Liver (tissue), 9 donors: Measurements from ENCODE around the gene HDLBP. TPM values are rescaled to one million over a fixed set of nuclear protein-coding genes. Genes with fewer than 3 reads are reported as not detected.

Experiments
- DNase-seq: peaks from one replicate; pipeline ENCODE4 v3.0.0-alpha.2; 2017; ENCODE audit warnings: low spot score
- H3K27ac ChIP-seq, 2 donors: one replicate each; pipeline ENCODE4 v1.7.0; 2013; ENCODE audit warnings: inconsistent platforms in 2 of 2, low read length in 2 of 2, control low read depth in 1 of 2, low read depth in 1 of 2, mild to moderate bottlenecking in 1 of 2
- H3K27me3 ChIP-seq, 4 donors: one replicate each; pipeline versions ENCODE4 v1.6.1 to v1.7.0; 2013; ENCODE audit warnings: low read length in 3 of 4, inconsistent platforms in 1 of 4, mild to moderate bottlenecking in 1 of 4, moderate library complexity in 1 of 4; ENCODE audit not compliant: control insufficient read depth in 4 of 4, insufficient read depth in 4 of 4
- H3K36me3 ChIP-seq, 4 donors: one replicate each; pipeline versions ENCODE4 v1.6.1 to v1.7.0; 2013; ENCODE audit warnings: low read length in 3 of 4, mild to moderate bottlenecking in 3 of 4, low read depth in 1 of 4, moderate library complexity in 1 of 4; ENCODE audit not compliant: control insufficient read depth in 4 of 4, insufficient read depth in 3 of 4
- H3K4me1 ChIP-seq, 4 donors: one replicate each; pipeline versions ENCODE4 v1.6.1 to v1.7.0; 2013; ENCODE audit warnings: low read length in 3 of 4, mild to moderate bottlenecking in 3 of 4, moderate library complexity in 1 of 4; ENCODE audit not compliant: control insufficient read depth in 4 of 4, insufficient read depth in 4 of 4
- H3K4me3 ChIP-seq, 3 donors: one replicate each; pipeline versions ENCODE4 v1.6.1 to v1.7.0; 2013; ENCODE audit warnings: low read length in 3 of 3, control low read depth in 1 of 3, low read depth in 1 of 3, mild to moderate bottlenecking in 1 of 3
- H3K9ac ChIP-seq, 2 donors: one replicate each; pipeline ENCODE4 v1.7.0; 2013; ENCODE audit warnings: low read length in 2 of 2, mild to moderate bottlenecking in 2 of 2, moderate library complexity in 2 of 2, control low read depth in 1 of 2, low read depth in 1 of 2
- H3K9me3 ChIP-seq, 4 donors: one replicate each; pipeline versions ENCODE4 v1.6.1 to v1.7.0; 2013; ENCODE audit warnings: low read length in 3 of 4; ENCODE audit not compliant: control insufficient read depth in 4 of 4
- EGR1 ChIP-seq, 2 donors: IDR thresholded peaks; 2 replicates each; pipeline ENCODE4 v1.6.1; 2016 to 2018; ENCODE audit warnings: antibody characterized with exemption in 2 of 2, low read depth in 2 of 2
- FOXA1 ChIP-seq: IDR thresholded peaks from 2 replicates; pipeline ENCODE4 v1.6.1; 2016; ENCODE audit warnings: antibody characterized with exemption
- FOXA2 ChIP-seq: IDR thresholded peaks from 2 replicates; pipeline ENCODE4 v1.6.1; 2016; ENCODE audit warnings: antibody characterized with exemption
- GABPA ChIP-seq, 2 donors: IDR thresholded peaks in 1 of 2; conservative IDR thresholded peaks in 1 of 2; 2 replicates each; pipeline ENCODE4 v1.6.1; 2016; ENCODE audit warnings: antibody characterized with exemption in 2 of 2, mild to moderate bottlenecking in 1 of 2, moderate library complexity in 1 of 2
- HNF4A ChIP-seq, 2 donors: conservative IDR thresholded peaks; 2 replicates each; pipeline ENCODE4 v1.6.1; 2016; ENCODE audit warnings: antibody characterized with exemption in 2 of 2, mild to moderate bottlenecking in 2 of 2
- HNF4G ChIP-seq: IDR thresholded peaks from 2 replicates; pipeline ENCODE4 v1.6.1; 2016; ENCODE audit warnings: antibody characterized with exemption
- JUND ChIP-seq, 2 donors: IDR thresholded peaks; 2 replicates each; pipeline ENCODE4 v1.6.1; 2016; ENCODE audit warnings: antibody characterized with exemption in 2 of 2
- NR2F2 ChIP-seq: IDR thresholded peaks from 2 replicates; pipeline ENCODE4 v1.6.1; 2016; ENCODE audit warnings: antibody characterized with exemption
- RAD21 ChIP-seq, 2 donors: IDR thresholded peaks; 2 replicates each; pipeline ENCODE4 v1.6.1; 2016; ENCODE audit warnings: antibody characterized with exemption in 2 of 2, mild to moderate bottlenecking in 2 of 2
- RXRA ChIP-seq, 2 donors: IDR thresholded peaks; 2 replicates each; pipeline ENCODE4 v1.6.1; 2017 to 2018; ENCODE audit warnings: antibody characterized with exemption in 2 of 2, mild to moderate bottlenecking in 1 of 2
- SP1 ChIP-seq: IDR thresholded peaks from 2 replicates; pipeline ENCODE4 v1.6.1; 2018; ENCODE audit warnings: antibody characterized with exemption, mild to moderate bottlenecking
- TAF1 ChIP-seq: conservative IDR thresholded peaks from 2 replicates; pipeline ENCODE4 v1.6.1; 2016; ENCODE audit warnings: antibody characterized with exemption, mild to moderate bottlenecking
- YY1 ChIP-seq: IDR thresholded peaks from 2 replicates; pipeline ENCODE4 v1.6.1; 2016; ENCODE audit warnings: antibody characterized with exemption, mild to moderate bottlenecking
- whole genome bisulfite sequencing: extraction: QIAGEN DNeasy Blood & Tissue Kit; methylation state at CpG from one replicate; pipeline ENCODE4 v1.1.7; 2013; 5-methylcytosine and 5-hydroxymethylcytosine counted together
- polyA plus RNA-seq, 2 donors: library from polyadenylated mRNA; stranded (reverse) in 1 of 2; unstranded in 1 of 2; fragments of 200-250 nt in 1 of 2; fragments of >200 nt in 1 of 2; fragmentation: Nextera tagmentation in 1 of 2; extraction: Ambion mirVana in 1 of 2; gene quantifications; one replicate each; pipeline versions ENCODE4 v1.2.1 to v1.2.3, GENCODE V29; 2013 to 2015
- total RNA-seq, 2 donors: library from RNA; depleted of rRNA; stranded (reverse); fragments of >200 nt; gene quantifications; one replicate each; pipeline ENCODE4 v1.2.3, GENCODE V29; 2014
- TF ChIP-seq, protein P1 (sequence below): IDR thresholded peaks from 2 replicates; pipeline ENCODE4 v1.6.1; 2016; ENCODE audit warnings: antibody characterized with exemption
- TF ChIP-seq, protein P2 (sequence below): fragments of 150-350 bp; IDR thresholded peaks from 2 replicates; pipeline ENCODE4 v1.5.1; 2017; ENCODE audit warnings: improper control_type of control experiment, low read depth, low read length; ENCODE audit not compliant: missing input control
- TF ChIP-seq, protein P3 (sequence below): IDR thresholded peaks from 2 replicates; pipeline ENCODE4 v1.6.1; 2016; ENCODE audit warnings: antibody characterized with exemption
- TF ChIP-seq, protein P4 (sequence below): IDR thresholded peaks from 2 replicates; pipeline ENCODE4 v1.6.1; 2016; ENCODE audit warnings: antibody characterized with exemption, mild to moderate bottlenecking
- donor health status: healthy.
- donor health status: healthy.
- donor health status: healthy.
- donor health status: healthy.
- donor health status: healthy.

HDLBP gene
- total and polyA plus RNA-seq, 4 donors: 219 to 580 (median 258) TPM

DNA sequence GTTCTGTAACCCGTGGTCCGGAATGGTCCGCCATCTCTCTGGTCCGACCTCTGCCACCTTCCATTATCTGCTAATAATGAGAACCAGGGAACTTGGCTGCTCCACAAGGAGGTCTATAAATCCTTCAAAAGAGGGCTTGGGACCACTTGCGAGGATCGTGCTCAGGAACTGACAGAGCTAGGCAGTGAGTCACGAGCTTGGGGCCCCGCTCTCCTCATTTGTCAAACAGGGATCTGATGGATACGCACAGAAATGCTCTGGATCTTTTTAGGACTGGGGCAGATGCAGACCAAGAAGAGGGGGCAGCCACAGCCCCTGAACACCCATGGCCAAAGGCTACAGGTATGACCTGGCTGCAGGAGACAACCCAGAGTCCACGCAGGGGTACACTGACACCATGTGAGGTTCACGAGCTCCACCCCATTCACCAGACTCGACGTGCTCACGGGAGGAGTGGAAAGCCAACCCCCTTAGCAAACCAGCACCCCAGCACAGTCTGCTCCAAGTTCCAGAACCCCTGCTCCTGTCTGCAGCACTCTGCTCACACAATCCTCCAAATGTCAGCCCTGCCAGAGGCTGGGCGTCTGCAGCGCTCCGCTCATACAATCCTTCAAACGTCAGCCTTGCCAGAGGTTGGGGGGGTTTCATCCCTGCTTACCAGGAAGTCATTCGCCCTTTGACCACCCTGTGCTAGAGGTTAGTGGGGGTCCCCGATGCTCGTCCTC is 81.2 kb downstream of the HDLBP start:
- Histone ChIP-seq H3K9me3 (no peaks in the 10 kb centered on the region), H3K27ac (no peak overlapping the region), H3K36me3 (peaks cover 51 to 96% (median 86%) of the 10 kb centered on the region in 4 donors), H3K4me3 (no peak overlapping the region), H3K4me1 (no peaks in the 10 kb centered on the region), H3K9ac (no peak overlapping the region), H3K27me3 (no peaks in the 10 kb centered on the region)
- DNase-seq: no peak
- WGBS: 90% methylated on average over 21 of the region's 21 CpGs
- TF ChIP-seq FOXA2 (no peak), FOXA1 (no peak), EGR1 (IDR thresholded peaks at IDR 0.05; ENCODE audit: low read depth in 2 of 2) (no peak), GABPA (IDR thresholded peaks at IDR 0.05 in 1 of 2, conservative IDR thresholded peaks at IDR 0.05 in 1 of 2) (no peak)

DNA sequence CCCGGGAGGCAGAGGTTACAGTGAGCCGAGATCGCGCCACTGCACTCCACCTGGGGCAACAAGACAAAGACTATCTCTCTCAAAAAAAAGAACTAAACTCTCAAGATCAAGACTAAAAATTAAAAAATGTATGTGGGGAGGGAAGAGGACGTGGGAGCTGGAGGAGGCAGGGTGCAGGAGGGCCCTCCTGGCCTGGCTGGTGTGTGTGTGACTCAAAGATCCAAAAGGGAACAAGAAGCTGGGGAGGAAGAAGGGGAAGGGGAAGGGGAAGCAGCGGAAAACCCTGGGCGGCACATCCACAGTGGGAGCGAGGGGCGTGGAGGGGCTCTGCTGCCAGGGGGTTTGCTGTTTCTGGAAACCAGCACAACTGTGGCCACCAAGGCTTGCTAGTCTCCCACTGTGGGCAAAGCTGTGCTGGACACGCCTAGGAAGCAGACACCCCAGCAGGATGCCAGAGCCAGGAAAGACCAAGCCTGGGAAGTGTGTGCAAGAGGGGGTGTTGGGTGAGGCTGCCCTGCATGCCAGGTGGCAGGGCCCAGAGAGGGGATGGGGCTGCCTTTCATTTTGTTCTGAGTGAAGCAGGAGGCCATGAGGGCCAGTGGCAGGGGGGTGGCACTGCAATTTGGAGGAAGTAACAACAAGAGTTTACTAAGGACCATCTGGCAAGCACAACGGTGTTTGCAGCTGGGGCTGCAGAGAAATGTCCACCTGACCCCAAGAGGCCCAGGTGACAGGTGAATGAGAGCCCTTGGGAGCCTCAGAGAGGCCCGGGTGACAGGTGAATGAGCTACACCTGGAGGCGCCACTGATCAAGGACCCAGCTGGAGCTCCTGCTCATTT is 82.5 kb downstream of the HDLBP start:
- no peak overlapping the region for H3K4me3 ChIP-seq
- H3K9me3 ChIP-seq: no peaks in the 10 kb centered on the region
- DNase-seq: no peak
- no peak overlapping the region for H3K9ac ChIP-seq
- TF ChIP-seq RXRA (IDR thresholded peaks at IDR 0.05) (no peak), RAD21 (IDR thresholded peaks at IDR 0.05) (no peak), GABPA (IDR thresholded peaks at IDR 0.05 in 1 of 2, conservative IDR thresholded peaks at IDR 0.05 in 1 of 2) (no peak), HNF4A (conservative IDR thresholded peaks at IDR 0.05) (no peak), NR2F2 (no peak), HNF4G (no peak), FOXA2 (no peak), FOXA1 (no peak), JUND (IDR thresholded peaks at IDR 0.05) (no peak), TAF1 (no peak), EGR1 (IDR thresholded peaks at IDR 0.05; ENCODE audit: low read depth in 2 of 2) (no peak), SP1 (no peak), YY1 (no peak)
- TF ChIP-seq, protein P1, sequence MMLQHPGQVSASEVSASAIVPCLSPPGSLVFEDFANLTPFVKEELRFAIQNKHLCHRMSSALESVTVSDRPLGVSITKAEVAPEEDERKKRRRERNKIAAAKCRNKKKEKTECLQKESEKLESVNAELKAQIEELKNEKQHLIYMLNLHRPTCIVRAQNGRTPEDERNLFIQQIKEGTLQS: no peak
- TF ChIP-seq, protein P2, sequence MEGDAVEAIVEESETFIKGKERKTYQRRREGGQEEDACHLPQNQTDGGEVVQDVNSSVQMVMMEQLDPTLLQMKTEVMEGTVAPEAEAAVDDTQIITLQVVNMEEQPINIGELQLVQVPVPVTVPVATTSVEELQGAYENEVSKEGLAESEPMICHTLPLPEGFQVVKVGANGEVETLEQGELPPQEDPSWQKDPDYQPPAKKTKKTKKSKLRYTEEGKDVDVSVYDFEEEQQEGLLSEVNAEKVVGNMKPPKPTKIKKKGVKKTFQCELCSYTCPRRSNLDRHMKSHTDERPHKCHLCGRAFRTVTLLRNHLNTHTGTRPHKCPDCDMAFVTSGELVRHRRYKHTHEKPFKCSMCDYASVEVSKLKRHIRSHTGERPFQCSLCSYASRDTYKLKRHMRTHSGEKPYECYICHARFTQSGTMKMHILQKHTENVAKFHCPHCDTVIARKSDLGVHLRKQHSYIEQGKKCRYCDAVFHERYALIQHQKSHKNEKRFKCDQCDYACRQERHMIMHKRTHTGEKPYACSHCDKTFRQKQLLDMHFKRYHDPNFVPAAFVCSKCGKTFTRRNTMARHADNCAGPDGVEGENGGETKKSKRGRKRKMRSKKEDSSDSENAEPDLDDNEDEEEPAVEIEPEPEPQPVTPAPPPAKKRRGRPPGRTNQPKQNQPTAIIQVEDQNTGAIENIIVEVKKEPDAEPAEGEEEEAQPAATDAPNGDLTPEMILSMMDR: no peak
- TF ChIP-seq, protein P3, sequence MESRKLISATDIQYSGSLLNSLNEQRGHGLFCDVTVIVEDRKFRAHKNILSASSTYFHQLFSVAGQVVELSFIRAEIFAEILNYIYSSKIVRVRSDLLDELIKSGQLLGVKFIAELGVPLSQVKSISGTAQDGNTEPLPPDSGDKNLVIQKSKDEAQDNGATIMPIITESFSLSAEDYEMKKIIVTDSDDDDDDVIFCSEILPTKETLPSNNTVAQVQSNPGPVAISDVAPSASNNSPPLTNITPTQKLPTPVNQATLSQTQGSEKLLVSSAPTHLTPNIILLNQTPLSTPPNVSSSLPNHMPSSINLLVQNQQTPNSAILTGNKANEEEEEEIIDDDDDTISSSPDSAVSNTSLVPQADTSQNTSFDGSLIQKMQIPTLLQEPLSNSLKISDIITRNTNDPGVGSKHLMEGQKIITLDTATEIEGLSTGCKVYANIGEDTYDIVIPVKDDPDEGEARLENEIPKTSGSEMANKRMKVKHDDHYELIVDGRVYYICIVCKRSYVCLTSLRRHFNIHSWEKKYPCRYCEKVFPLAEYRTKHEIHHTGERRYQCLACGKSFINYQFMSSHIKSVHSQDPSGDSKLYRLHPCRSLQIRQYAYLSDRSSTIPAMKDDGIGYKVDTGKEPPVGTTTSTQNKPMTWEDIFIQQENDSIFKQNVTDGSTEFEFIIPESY: no peak
- TF ChIP-seq, protein P4, sequence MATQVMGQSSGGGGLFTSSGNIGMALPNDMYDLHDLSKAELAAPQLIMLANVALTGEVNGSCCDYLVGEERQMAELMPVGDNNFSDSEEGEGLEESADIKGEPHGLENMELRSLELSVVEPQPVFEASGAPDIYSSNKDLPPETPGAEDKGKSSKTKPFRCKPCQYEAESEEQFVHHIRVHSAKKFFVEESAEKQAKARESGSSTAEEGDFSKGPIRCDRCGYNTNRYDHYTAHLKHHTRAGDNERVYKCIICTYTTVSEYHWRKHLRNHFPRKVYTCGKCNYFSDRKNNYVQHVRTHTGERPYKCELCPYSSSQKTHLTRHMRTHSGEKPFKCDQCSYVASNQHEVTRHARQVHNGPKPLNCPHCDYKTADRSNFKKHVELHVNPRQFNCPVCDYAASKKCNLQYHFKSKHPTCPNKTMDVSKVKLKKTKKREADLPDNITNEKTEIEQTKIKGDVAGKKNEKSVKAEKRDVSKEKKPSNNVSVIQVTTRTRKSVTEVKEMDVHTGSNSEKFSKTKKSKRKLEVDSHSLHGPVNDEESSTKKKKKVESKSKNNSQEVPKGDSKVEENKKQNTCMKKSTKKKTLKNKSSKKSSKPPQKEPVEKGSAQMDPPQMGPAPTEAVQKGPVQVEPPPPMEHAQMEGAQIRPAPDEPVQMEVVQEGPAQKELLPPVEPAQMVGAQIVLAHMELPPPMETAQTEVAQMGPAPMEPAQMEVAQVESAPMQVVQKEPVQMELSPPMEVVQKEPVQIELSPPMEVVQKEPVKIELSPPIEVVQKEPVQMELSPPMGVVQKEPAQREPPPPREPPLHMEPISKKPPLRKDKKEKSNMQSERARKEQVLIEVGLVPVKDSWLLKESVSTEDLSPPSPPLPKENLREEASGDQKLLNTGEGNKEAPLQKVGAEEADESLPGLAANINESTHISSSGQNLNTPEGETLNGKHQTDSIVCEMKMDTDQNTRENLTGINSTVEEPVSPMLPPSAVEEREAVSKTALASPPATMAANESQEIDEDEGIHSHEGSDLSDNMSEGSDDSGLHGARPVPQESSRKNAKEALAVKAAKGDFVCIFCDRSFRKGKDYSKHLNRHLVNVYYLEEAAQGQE: no peak
- peaks cover 52 to 96% (median 83%) of the 10 kb centered on the region in 4 donors for H3K36me3 ChIP-seq
- H3K27me3 ChIP-seq: no peaks in the 10 kb centered on the region
- WGBS: 91% methylated on average over 13 of the region's 13 CpGs
- H3K27ac ChIP-seq: no peak overlapping the region
- no peaks in the 10 kb centered on the region for H3K4me1 ChIP-seq
